K562 (cell line): ENCODE measurements around the gene EAPP. TPM values are rescaled to one million over a fixed set of nuclear protein-coding genes. Genes with fewer than 3 reads are reported as not detected.
"Not testable (repeated sequence)": the region's sequence is repeated elsewhere in the genome, so short reads cannot be mapped to it uniquely, and the experiment has no call there.

Source experiments
- ATAC-seq: fragments of 200-7000 bp; cut with Tn5 transposase; 3 replicates; pipeline ENCODE4 v1.9.1; 2020; ENCODE audit warnings: moderate library complexity
- BruUV-seq: library from RNA; stranded (reverse); fragments of 400-500 nt; replicated peaks from 2 replicates; lab custom pipeline; 2021; lab: Mats Ljungman, UMichigan
- CTCF ChIA-PET: fragments of 300-600 bp; formaldehyde crosslinking; extraction: SDS; loops from one replicate; lab custom pipeline; 2021; ENCODE audit warnings: low intra/inter-chr PET ratio; lab: Yijun Ruan, JAX
- POLR2A ChIA-PET: fragments of 300-600, 350-650 bp; sonication (Branson Sonifier 250); formaldehyde crosslinking; extraction: SDS; loops from one replicate; lab custom pipeline; 2021; ENCODE audit warnings: antibody characterized with exemption, inconsistent platforms; lab: Yijun Ruan, JAX
- DNase-seq, 4 experiments: peaks; one replicate each; pipeline versions ENCODE4 v3.0.0 to v3.0.0-alpha.2; 2011 to 2018; ENCODE audit warnings: low spot score in 3 of 4, mixed read lengths in 3 of 4; ENCODE audit errors: extremely low read depth in 1 of 4
- FAIRE-seq: peaks from 2 replicates; lab custom pipeline; 2011; peaks lifted over from hg19 to GRCh38; lab: Jason Lieb, UNC
- H2AFZ ChIP-seq: 2 replicates; pipeline ENCODE4 v1.6.0; 2011; ENCODE audit warnings: low read depth, low read length, control low read depth, inconsistent platforms
- H3K27ac ChIP-seq: fragments of 200-600 bp; 3 replicates; pipeline ENCODE4 v1.8.0; 2011; ENCODE audit warnings: low read depth, mild to moderate bottlenecking, control low read depth, inconsistent platforms, low read length, moderate library complexity, mixed read lengths; ENCODE audit errors: extremely low read depth
- H3K27me3 ChIP-seq, 2 experiments: fragments of 300-600 bp in 1 of 2; 2 replicates in 1 of 2; 3 replicates in 1 of 2; pipeline versions ENCODE4 v1.6.0 to v1.8.0; 2011; ENCODE audit warnings: inconsistent platforms in 2 of 2, low read length in 2 of 2, mild to moderate bottlenecking in 1 of 2, mixed read lengths in 1 of 2, moderate library complexity in 1 of 2; ENCODE audit not compliant: control insufficient read depth in 2 of 2, insufficient read depth in 2 of 2
- H3K36me3 ChIP-seq: fragments of 300-600 bp; 3 replicates; pipeline ENCODE4 v1.8.0; 2011; ENCODE audit warnings: mild to moderate bottlenecking, low read length, inconsistent platforms; ENCODE audit not compliant: control insufficient read depth, insufficient read depth
- H3K4me1 ChIP-seq, 2 experiments: fragments of 200-600 bp in 1 of 2; replicated peaks in 1 of 2; 2 replicates in 1 of 2; 3 replicates in 1 of 2; pipeline versions ENCODE4 v1.5.1 to v1.8.0; 2011; ENCODE audit warnings: inconsistent platforms in 2 of 2, low read length in 2 of 2, mild to moderate bottlenecking in 1 of 2, mixed read lengths in 1 of 2, moderate library complexity in 1 of 2; ENCODE audit not compliant: control insufficient read depth in 2 of 2, insufficient read depth in 2 of 2
- H3K4me2 ChIP-seq: 2 replicates; pipeline ENCODE4 v1.6.1; 2011; ENCODE audit warnings: low read length, control low read depth, inconsistent platforms, mixed read lengths; ENCODE audit not compliant: insufficient read depth
- H3K4me3 ChIP-seq: fragments of 200-600 bp; sonication (generic), shearing (Covaris generic); 2 replicates; pipeline ENCODE4 v1.5.1; 2016; ENCODE audit warnings: control low read depth, inconsistent platforms
- H3K79me2 ChIP-seq: fragments of 200-600 bp; 3 replicates; pipeline ENCODE4 v1.8.0; 2011; ENCODE audit warnings: low read length, inconsistent platforms; ENCODE audit not compliant: control insufficient read depth, insufficient read depth
- H3K9ac ChIP-seq, 2 experiments: 2 replicates each; pipeline versions ENCODE4 v1.6.0 to v1.6.1; 2011; ENCODE audit warnings: low read depth in 2 of 2, low read length in 2 of 2, control low read depth in 1 of 2, inconsistent platforms in 1 of 2, mild to moderate bottlenecking in 1 of 2, mixed read lengths in 1 of 2; ENCODE audit not compliant: insufficient read depth in 1 of 2
- H3K9me1 ChIP-seq: one replicate; pipeline ENCODE4 v1.6.0; 2011; ENCODE audit warnings: inconsistent platforms, mild to moderate bottlenecking, low read length, moderate library complexity; ENCODE audit not compliant: control insufficient read depth, insufficient read depth
- H3K9me3 ChIP-seq: replicated peaks from 2 replicates; pipeline ENCODE4 v1.5.1; 2011; ENCODE audit warnings: low read depth, low read length, inconsistent platforms; ENCODE audit not compliant: control insufficient read depth, insufficient read depth
- H4K20me1 ChIP-seq: replicated peaks from 2 replicates; pipeline ENCODE4 v1.6.1; 2011; ENCODE audit warnings: low read length, inconsistent platforms, mixed read lengths; ENCODE audit not compliant: control insufficient read depth, insufficient read depth
- SOX6 ChIP-seq: fragments of 450-650 bp; IDR thresholded peaks from 2 replicates; pipeline ENCODE4 v1.6.1; 2014; ENCODE audit warnings: mild to moderate bottlenecking
- WGBS: fragments of 100-300 bp; shearing (Covaris generic); methylation state at CpG from one replicate; pipeline ENCODE4 v1.1.6; 2016; ENCODE audit warnings: low coverage, mixed read lengths; ENCODE audit not compliant: insufficient coverage; ENCODE audit errors: missing lambda C conversion rate; 5-methylcytosine and 5-hydroxymethylcytosine counted together
- in situ Hi-C: fragments of 300-500 bp; cut with MboI; formaldehyde crosslinking; loops from 4 replicates; pipeline ENCODE4 v1.15.0; 2018; ENCODE audit warnings: inconsistent platforms, mixed read lengths
- intact Hi-C: fragments of 100-400 bp; cut with micrococcal nuclease; formaldehyde crosslinking; loops from 2 replicates; pipeline ENCODE4 v1.14.2; 2022
- polyA plus RNA-seq, 8 experiments: library from polyadenylated mRNA; depleted of rRNA in 4 of 8; stranded (reverse) in 5 of 8; unstranded in 3 of 8; fragments of >200 nt; fragmentation: Nextera tagmentation in 2 of 8; fragmentation: Illumina TruSeq in 1 of 8; extraction: Ambion mirVana in 2 of 8; extraction: Trizol in 1 of 8; gene quantifications; 2 replicates each; pipeline versions ENCODE4 v1.2.1 to v1.2.3, GENCODE V29; 2011 to 2014; ENCODE audit warnings: inconsistent platforms in 1 of 8, missing spikeins in 1 of 8
- total RNA-seq, 7 experiments: library from RNA; depleted of rRNA in 6 of 7; stranded (reverse); fragments of >200 nt in 6 of 7; fragmentation: Illumina TruSeq in 2 of 7; extraction: Trizol in 2 of 7; gene quantifications; 2 replicates each; pipeline versions ENCODE4 v1.2.1 to v1.2.3, GENCODE V29; 2011 to 2021; ENCODE audit warnings: low replicate concordance in 1 of 7
- TF ChIP-seq, protein P1 (sequence below): sonication (generic); formaldehyde crosslinking; IDR thresholded peaks from 2 replicates; pipeline ENCODE4 v1.8.1; 2023; ENCODE audit warnings: mild to moderate bottlenecking, missing genetic modification reagents

The EAPP gene
- total and polyA plus RNA-seq, 9 of the 15 experiments (the other 6 are each of a cell fraction or from before 2014, with no cell fraction given): 19.0 to 67.6 (median 30.3) TPM

GRCh38 chr14:34548472-34548981, 9.0 kb upstream of the EAPP start:
- Histone ChIP-seq H3K4me3 (no peak overlapping the region), H3K9me1 (no peaks in the 10 kb centered on the region), H3K27ac (no peak overlapping the region), H3K9ac (peak overlapping the region in 1 of 2 experiments; percentile 50; a peak in 1 of 4 replicates), H3K4me2 (no peak overlapping the region), H3K4me1 (peaks cover 0 to 3% of the 10 kb centered on the region in 2 experiments; a peak in 3 of 5 replicates), H2AFZ (peak overlapping the region; percentile 23; the same call in 1 of the 2 replicates), H3K79me2 (no peaks in the 10 kb centered on the region), H4K20me1 (no peaks in the 10 kb centered on the region), H3K36me3 (no peaks in the 10 kb centered on the region), H3K9me3 (no peaks in the 10 kb centered on the region), H3K27me3 (no peaks in the 10 kb centered on the region)
- ChIA-PET POLR2A (interaction anchor here (0.6 to 1.6 kb wide), 2 partner anchors 217 to 1278 kb away, joined by 4 to 6 read pairs; no protein-coding TSS in a partner anchor), CTCF (no interaction called here)
- BruUV-seq: no TSS peak
- intact Hi-C loops (no loop called here), in situ Hi-C loops (no loop called here)
- no peak for FAIRE-seq
- no peak for TF ChIP-seq SOX6
- TF ChIP-seq, protein P1, sequence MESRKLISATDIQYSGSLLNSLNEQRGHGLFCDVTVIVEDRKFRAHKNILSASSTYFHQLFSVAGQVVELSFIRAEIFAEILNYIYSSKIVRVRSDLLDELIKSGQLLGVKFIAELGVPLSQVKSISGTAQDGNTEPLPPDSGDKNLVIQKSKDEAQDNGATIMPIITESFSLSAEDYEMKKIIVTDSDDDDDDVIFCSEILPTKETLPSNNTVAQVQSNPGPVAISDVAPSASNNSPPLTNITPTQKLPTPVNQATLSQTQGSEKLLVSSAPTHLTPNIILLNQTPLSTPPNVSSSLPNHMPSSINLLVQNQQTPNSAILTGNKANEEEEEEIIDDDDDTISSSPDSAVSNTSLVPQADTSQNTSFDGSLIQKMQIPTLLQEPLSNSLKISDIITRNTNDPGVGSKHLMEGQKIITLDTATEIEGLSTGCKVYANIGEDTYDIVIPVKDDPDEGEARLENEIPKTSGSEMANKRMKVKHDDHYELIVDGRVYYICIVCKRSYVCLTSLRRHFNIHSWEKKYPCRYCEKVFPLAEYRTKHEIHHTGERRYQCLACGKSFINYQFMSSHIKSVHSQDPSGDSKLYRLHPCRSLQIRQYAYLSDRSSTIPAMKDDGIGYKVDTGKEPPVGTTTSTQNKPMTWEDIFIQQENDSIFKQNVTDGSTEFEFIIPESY (CRISPR knock-in tag): peak; percentile 77
- ATAC-seq: no peak
- 75% methylated on average over 13 of the region's 14 CpGs for WGBS
- DNase-seq: peak in 1 of 4 experiments; percentile 5

- ATAC-seq (peak; percentile 68), FAIRE-seq (peak; percentile 99)
- intact Hi-C loops, DNase-seq, H2AFZ ChIP-seq, H3K9ac ChIP-seq, H4K20me1 ChIP-seq, H3K4me3 ChIP-seq, CTCF ChIA-PET, H3K79me2 ChIP-seq, H3K9me1 ChIP-seq, in situ Hi-C loops, H3K27ac ChIP-seq, H3K36me3 ChIP-seq, H3K27me3 ChIP-seq, H3K4me1 ChIP-seq, H3K9me3 ChIP-seq, POLR2A ChIA-PET, H3K4me2 ChIP-seq, BruUV-seq: not testable (repeated sequence)
- no CpG with 5 or more reads among the region's 16 CpGs for WGBS
Measured at GRCh38 chr14:34547136-34547520, 7.6 kb upstream of the EAPP start.

- DNase-seq, H3K9me3 ChIP-seq, H3K36me3 ChIP-seq, H3K4me1 ChIP-seq, H3K4me2 ChIP-seq, intact Hi-C loops, H3K9me1 ChIP-seq, H4K20me1 ChIP-seq, H3K27ac ChIP-seq, H3K9ac ChIP-seq, H2AFZ ChIP-seq, POLR2A ChIA-PET, H3K79me2 ChIP-seq, H3K4me3 ChIP-seq, H3K27me3 ChIP-seq, CTCF ChIA-PET, in situ Hi-C loops: not testable (repeated sequence)
- FAIRE-seq: peak; percentile 51
- TSS peak; percentile 99 for BruUV-seq
- peak; percentile 88 for ATAC-seq
- no CpG with 5 or more reads among the region's 68 CpGs for WGBS
Measured at GRCh38 chr14:34546272-34547135, 7.0 kb upstream of the EAPP start.
